Upper lobe of left lung (tissue), 4 donors: ENCODE results near the gene NPC1L1.

ENCODE experiments used
- CTCF ChIP-seq, 6 experiments: fragments of 450-650 bp in 4 of 6; fragments of 200-600 bp in 2 of 6; sonication (generic) in 2 of 6; IDR thresholded peaks; one replicate each; pipeline ENCODE4 v1.5.1; 2016 to 2019; ENCODE audit warnings: antibody characterized with exemption in 6 of 6
- POLR2A ChIP-seq, 4 donors: fragments of 450-650 bp; IDR thresholded peaks; one replicate each; pipeline ENCODE4 v1.5.1; 2016 to 2017; ENCODE audit warnings: antibody characterized with exemption in 4 of 4, mild to moderate bottlenecking in 2 of 4

DNA sequence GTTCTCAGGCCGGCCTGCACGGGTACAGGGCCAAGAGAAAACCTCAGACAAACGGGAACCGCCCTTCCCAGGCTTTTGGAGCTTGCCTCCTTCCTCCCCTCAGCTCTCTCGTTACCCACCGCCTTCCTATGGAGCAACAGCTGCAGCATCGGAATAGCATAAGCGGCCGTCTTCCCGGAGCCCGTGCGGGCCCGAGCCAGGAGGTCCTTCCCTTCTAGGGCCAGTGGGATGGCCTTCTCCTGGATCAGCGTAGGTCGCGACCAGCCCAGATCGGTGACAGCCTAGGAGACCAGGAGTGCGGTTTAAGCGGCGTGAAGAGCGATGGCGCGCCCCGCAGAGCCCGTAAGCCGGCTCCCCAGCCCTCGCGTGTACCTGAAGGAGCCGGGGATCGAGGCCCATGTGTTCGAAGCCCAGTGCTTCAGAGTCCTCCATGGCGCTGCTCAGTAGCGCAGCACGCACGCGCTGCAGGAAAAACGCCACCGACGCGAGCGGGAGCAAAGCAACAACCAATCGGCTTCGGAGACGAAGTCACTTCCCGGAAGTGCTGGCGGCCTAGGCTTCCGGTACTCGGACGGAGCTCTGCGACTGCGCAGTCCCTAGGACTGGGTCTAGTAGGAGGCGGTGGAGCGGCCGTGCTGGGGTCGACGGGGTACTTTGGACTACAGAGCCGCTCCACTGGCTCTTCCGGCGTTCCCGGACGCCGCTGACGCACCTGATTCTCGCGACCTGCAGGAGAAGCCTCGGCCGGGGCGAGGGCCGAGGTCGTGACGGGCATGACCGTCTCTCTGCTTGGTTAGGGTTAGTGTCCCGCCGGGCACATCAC is 32.5 kb upstream of the NPC1L1 start, which contains the start of gene DDX56:
- TF ChIP-seq CTCF (IDR thresholded peaks at IDR 0.05), result peak in 1 of 6 experiments; percentile 27
- TF ChIP-seq POLR2A (IDR thresholded peaks at IDR 0.05), result peak in 3 of 4 donors; percentile 81 to 95 (median 87)
